A673 (cell line): ENCODE results near the gene IPPK. TPM values are rescaled to one million over a fixed set of nuclear protein-coding genes. Genes with fewer than 3 reads are reported as not detected.

Experiments
- BruUV-seq: library from RNA; stranded (reverse); fragments of 400-500 nt; replicated peaks from 2 replicates; lab custom pipeline; 2021; lab: Mats Ljungman, UMichigan
- CTCF ChIA-PET: fragments of 300-600 bp; sonication (Branson Sonifier 250); formaldehyde crosslinking; loops from one replicate; lab custom pipeline; 2022; ENCODE audit warnings: antibody characterized with exemption; lab: Charles Lee
- POLR2A ChIA-PET: fragments of 300-600 bp; sonication (Branson Sonifier 250); formaldehyde crosslinking; loops from one replicate; lab custom pipeline; 2022; ENCODE audit warnings: antibody characterized with exemption; ENCODE audit not compliant: low non-redundant PET; lab: Charles Lee
- DNase-seq: peaks from one replicate; pipeline ENCODE4 v3.0.0-alpha.2; 2015; ENCODE audit warnings: low spot score
- H3K27ac ChIP-seq: fragments of 200-600 bp; sonication (generic); 2 replicates; pipeline ENCODE4 v1.5.1; 2016; ENCODE audit warnings: mixed run types, low read depth, mild to moderate bottlenecking, mixed read lengths, antibody characterized with exemption, low read length; ENCODE audit not compliant: poor library complexity, severe bottlenecking
- H3K27me3 ChIP-seq: fragments of 200-600 bp; sonication (generic); replicated peaks from 2 replicates; pipeline ENCODE4 v1.6.1; 2017; ENCODE audit warnings: mixed run types, low read depth, mild to moderate bottlenecking, mixed read lengths, antibody characterized with exemption, low read length; ENCODE audit not compliant: insufficient read depth, poor library complexity
- H3K36me3 ChIP-seq: fragments of 200-600 bp; sonication (generic); 2 replicates; pipeline ENCODE4 v1.6.1; 2016; ENCODE audit warnings: mixed run types, mild to moderate bottlenecking, mixed read lengths, antibody characterized with exemption, low read length; ENCODE audit not compliant: insufficient read depth, poor library complexity, severe bottlenecking
- H3K4me1 ChIP-seq: fragments of 200-600 bp; sonication (generic); 2 replicates; pipeline ENCODE4 v1.6.1; 2017; ENCODE audit warnings: mixed run types, mild to moderate bottlenecking, mixed read lengths, antibody characterized with exemption, low read length; ENCODE audit not compliant: insufficient read depth, poor library complexity, severe bottlenecking
- H3K4me3 ChIP-seq: fragments of 200-600 bp; sonication (generic); 2 replicates; pipeline ENCODE4 v1.5.1; 2016; ENCODE audit warnings: low read depth, mixed run types, mild to moderate bottlenecking, mixed read lengths, low read length; ENCODE audit not compliant: poor library complexity, severe bottlenecking
- H3K9me3 ChIP-seq: fragments of 200-600 bp; sonication (generic); 2 replicates; pipeline ENCODE4 v1.6.1; 2016; ENCODE audit warnings: mixed run types, low read depth, mild to moderate bottlenecking, mixed read lengths, antibody characterized with exemption, low read length; ENCODE audit not compliant: poor library complexity, severe bottlenecking
- EZH2 ChIP-seq: fragments of 200-600 bp; sonication (generic); IDR thresholded peaks from 2 replicates; pipeline ENCODE4 v1.6.1; 2017; ENCODE audit warnings: borderline replicate concordance, low read depth, mild to moderate bottlenecking, mixed read lengths, antibody characterized with exemption, low read length; ENCODE audit not compliant: poor library complexity, severe bottlenecking
- intact Hi-C: fragments of 100-400 bp; cut with micrococcal nuclease; formaldehyde crosslinking; loops from one replicate; pipeline ENCODE4 v1.10.0; 2022; ENCODE audit not compliant: unreplicated experiment
- total RNA-seq: library from RNA; stranded (reverse); gene quantifications from 2 replicates; pipeline ENCODE4 v1.2.3, GENCODE V29; 2021
- TF ChIP-seq, protein P1 (sequence below): fragments of 300-800, 200-600 bp; sonication (generic); conservative IDR thresholded peaks from 2 replicates; pipeline ENCODE4 v1.5.1; 2017; ENCODE audit warnings: low read depth, mild to moderate bottlenecking, antibody characterized with exemption, low read length, moderate library complexity, mixed read lengths

Gene IPPK
- total RNA-seq, 1 experiment from 2014 or later: 14.0 TPM

DNA sequence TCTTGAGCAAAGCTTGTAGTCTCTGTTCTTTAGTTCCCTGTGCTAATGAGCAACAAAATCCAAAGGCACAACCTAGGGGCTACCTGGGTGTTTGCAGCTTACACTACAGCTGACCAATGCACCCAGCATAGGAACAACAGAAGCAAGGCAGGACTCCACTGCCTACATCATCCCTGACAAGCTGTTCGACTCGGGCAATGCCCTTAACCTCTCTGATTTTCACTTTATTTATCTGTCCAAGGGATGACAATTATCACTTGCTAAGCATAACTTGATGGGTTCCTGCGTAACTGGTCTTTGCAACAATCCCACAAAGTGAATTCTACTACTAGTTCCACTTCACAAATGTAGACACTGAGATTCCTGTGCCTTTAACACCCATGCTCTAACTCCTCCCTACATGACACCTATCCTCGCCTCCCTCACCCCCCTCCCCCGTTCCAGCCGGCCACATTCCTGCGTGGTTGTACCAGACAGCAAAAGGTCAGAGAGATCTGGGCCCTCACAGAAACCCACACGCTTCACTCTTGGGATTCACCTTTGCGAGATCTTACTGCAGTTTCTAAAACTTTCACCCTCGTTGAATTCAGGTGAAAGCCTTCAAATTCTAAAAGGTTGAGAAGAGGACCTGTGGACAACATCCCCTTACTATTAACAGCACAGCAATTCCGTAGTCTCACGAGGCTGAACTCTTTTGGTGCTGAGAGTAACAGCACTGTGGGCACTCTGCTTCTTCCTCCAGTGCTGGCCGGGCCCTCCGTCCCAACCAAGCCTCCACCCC, 995 bp downstream of the IPPK start:
- TF ChIP-seq, protein P1, sequence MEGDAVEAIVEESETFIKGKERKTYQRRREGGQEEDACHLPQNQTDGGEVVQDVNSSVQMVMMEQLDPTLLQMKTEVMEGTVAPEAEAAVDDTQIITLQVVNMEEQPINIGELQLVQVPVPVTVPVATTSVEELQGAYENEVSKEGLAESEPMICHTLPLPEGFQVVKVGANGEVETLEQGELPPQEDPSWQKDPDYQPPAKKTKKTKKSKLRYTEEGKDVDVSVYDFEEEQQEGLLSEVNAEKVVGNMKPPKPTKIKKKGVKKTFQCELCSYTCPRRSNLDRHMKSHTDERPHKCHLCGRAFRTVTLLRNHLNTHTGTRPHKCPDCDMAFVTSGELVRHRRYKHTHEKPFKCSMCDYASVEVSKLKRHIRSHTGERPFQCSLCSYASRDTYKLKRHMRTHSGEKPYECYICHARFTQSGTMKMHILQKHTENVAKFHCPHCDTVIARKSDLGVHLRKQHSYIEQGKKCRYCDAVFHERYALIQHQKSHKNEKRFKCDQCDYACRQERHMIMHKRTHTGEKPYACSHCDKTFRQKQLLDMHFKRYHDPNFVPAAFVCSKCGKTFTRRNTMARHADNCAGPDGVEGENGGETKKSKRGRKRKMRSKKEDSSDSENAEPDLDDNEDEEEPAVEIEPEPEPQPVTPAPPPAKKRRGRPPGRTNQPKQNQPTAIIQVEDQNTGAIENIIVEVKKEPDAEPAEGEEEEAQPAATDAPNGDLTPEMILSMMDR: no peak
- no peak for TF ChIP-seq EZH2
- BruUV-seq: TSS peak; percentile 70
- Histone ChIP-seq H3K27me3 (no peaks in the 10 kb centered on the region), H3K27ac (peak overlapping the region; percentile 53), H3K9me3 (no peaks in the 10 kb centered on the region), H3K4me3 (peak overlapping the region; percentile 78), H3K4me1 (peaks cover 6% of the 10 kb centered on the region), H3K36me3 (no peaks in the 10 kb centered on the region)
- DNase-seq: peak; percentile 23
- intact Hi-C loops: loop anchor here (2.0 kb wide), 1 partner anchor 96 kb away; the partner anchor contains the start of gene BICD2
- ChIA-PET CTCF (interaction anchor here (0.6 kb wide), 1 partner anchor 377 kb away, joined by 4 read pairs; no protein-coding TSS in a partner anchor), POLR2A (no interaction called here)

DNA sequence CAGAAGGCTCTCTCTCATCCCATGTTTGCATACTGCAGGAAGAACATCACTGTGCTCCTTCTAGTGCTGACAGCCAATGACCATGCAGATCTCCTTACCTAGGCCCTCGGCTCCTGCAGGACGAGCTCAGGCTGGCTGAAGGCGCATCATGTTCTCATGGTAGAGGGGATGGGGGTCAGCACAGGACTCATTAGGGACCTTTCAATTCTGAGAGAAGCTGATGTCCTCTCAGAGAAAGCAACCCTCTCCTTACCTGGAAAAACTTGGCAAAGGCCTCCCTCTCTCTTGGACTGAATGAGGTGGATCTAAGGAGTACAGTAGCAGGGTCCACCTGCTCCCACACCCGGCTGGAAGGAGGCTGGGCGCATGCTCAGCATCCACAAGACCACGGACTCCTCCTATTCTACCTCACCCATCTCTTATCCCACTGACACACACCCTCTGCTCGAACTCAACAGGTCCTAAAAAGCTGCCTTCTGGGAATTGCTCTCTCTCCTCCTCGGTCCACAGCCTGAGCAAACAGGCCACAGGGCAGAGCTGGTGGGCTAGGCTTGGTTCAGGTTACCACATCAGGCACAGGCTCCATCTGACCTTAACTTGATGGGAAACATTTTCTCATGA, 2.9 kb downstream of the IPPK start:
- intact Hi-C loops: no loop called here
- POLR2A ChIA-PET: interaction anchor here (0.6 kb wide), 1 partner anchor 17 kb away, joined by 4 read pairs; no protein-coding TSS in a partner anchor

DNA sequence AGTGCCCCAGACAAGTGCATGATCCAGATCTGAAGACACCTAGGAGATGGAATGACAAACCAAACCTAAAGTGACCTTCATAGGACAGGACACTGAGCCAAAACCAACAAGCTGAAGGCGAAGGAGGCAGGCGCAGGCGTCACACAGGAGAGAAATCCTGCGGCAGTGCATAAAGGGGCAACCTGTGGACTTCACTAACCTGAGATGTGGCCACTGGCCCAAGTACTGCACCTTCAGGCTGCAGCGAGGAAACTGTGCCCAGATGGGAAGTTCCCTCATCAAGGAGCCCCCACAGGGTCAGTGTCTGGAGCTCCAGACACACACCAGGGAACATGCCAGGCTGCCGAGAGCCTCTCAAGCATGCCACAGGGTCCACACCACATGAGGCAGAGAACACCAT, 3.7 kb downstream of the IPPK start:
- BruUV-seq: no TSS peak
- CTCF ChIA-PET: no interaction called here
- intact Hi-C loops: no loop called here

More for the DNA sequence above, 2.9 kb downstream of the IPPK start:
- H3K4me1 ChIP-seq: peaks cover 6% of the 10 kb centered on the region
- H3K9me3 ChIP-seq: no peaks in the 10 kb centered on the region
- no peak for TF ChIP-seq EZH2
- TF ChIP-seq, protein P1: no peak
- H3K4me3 ChIP-seq: no peak overlapping the region
- H3K27me3 ChIP-seq: no peaks in the 10 kb centered on the region
- no peak for DNase-seq
- no TSS peak for BruUV-seq
- H3K36me3 ChIP-seq: no peaks in the 10 kb centered on the region
- no peak overlapping the region for H3K27ac ChIP-seq
- CTCF ChIA-PET: no interaction called here

More for the DNA sequence above, 3.7 kb downstream of the IPPK start:
- Histone ChIP-seq H3K4me3 (no peak overlapping the region), H3K27me3 (no peaks in the 10 kb centered on the region), H3K27ac (no peak overlapping the region), H3K36me3 (no peaks in the 10 kb centered on the region), H3K4me1 (peaks cover 11% of the 10 kb centered on the region), H3K9me3 (no peaks in the 10 kb centered on the region)
- no peak for DNase-seq
- TF ChIP-seq, protein P1: no peak
- TF ChIP-seq EZH2: no peak
- POLR2A ChIA-PET: no interaction called here
